ENCODE data around the gene ACTL10. TPM values are rescaled to one million over a fixed set of nuclear protein-coding genes. Genes with fewer than 3 reads are reported as not detected.
A peak's percentile ranks its signal among the peaks of the same experiment; 100 is the strongest.

Gene ACTL10
- polyA plus RNA-seq, 3 donors = 0.33 to 0.76 (median 0.60) TPM

- DNase-seq (ENCODE audit: extremely low read depth in 1 of 11, low read depth in 9 of 11, low spot score in 4 of 11) = no peak
Measured at GRCh38 chr20:33659341-33660034, 7.3 kb upstream of the ACTL10 start.

GRCh38 chr20:33660035-33660684, 6.6 kb upstream of the ACTL10 start:
- DNase-seq (ENCODE audit: extremely low read depth in 1 of 11, low read depth in 9 of 11, low spot score in 4 of 11) = no peak

- no peak for DNase-seq (ENCODE audit: extremely low read depth in 1 of 11, low read depth in 9 of 11, low spot score in 4 of 11)
Measured at GRCh38 chr20:33660685-33661058, 6.1 kb upstream of the ACTL10 start.

GRCh38 chr20:33662172-33662571, 4.6 kb upstream of the ACTL10 start, which contains the start of gene C20orf144:
TSS of gene C20orf144 (plus strand) at chr20:33662327. CDS start at chr20:33662346, 19 bp downstream.
- no peak for DNase-seq (ENCODE audit: extremely low read depth in 1 of 11, low read depth in 9 of 11, low spot score in 4 of 11)

GRCh38 chr20:33663161-33664084, 3.3 kb upstream of the ACTL10 start:
- DNase-seq (ENCODE audit: extremely low read depth in 1 of 11, low read depth in 9 of 11, low spot score in 4 of 11) = peak in 2 of 11 donors; percentile 73 to 79

- no peak for DNase-seq (ENCODE audit: extremely low read depth in 1 of 11, low read depth in 9 of 11, low spot score in 4 of 11)
Measured at GRCh38 chr20:33664085-33664761, 2.5 kb upstream of the ACTL10 start.

- DNase-seq (ENCODE audit: extremely low read depth in 1 of 11, low read depth in 9 of 11, low spot score in 4 of 11) = no peak
Measured at GRCh38 chr20:33664762-33665144, 2.0 kb upstream of the ACTL10 start.

- DNase-seq (ENCODE audit: extremely low read depth in 1 of 11, low read depth in 9 of 11, low spot score in 4 of 11) = no peak
Measured at GRCh38 chr20:33667245-33667675, 517 bp downstream of the ACTL10 start.

GRCh38 chr20:33667676-33668465, 1.1 kb downstream of the ACTL10 start:
- DNase-seq (ENCODE audit: extremely low read depth in 1 of 11, low read depth in 9 of 11, low spot score in 4 of 11) = no peak

GRCh38 chr20:33668466-33669155, 1.9 kb downstream of the ACTL10 start:
- DNase-seq (ENCODE audit: extremely low read depth in 1 of 11, low read depth in 9 of 11, low spot score in 4 of 11) = no peak

GRCh38 chr20:33669224-33669623, 2.5 kb downstream of the ACTL10 start:
- DNase-seq (ENCODE audit: extremely low read depth in 1 of 11, low read depth in 9 of 11, low spot score in 4 of 11) = no peak

- DNase-seq (ENCODE audit: extremely low read depth in 1 of 11, low read depth in 9 of 11, low spot score in 4 of 11) = no peak
Measured at GRCh38 chr20:33669873-33670640, 3.3 kb downstream of the ACTL10 start.

GRCh38 chr20:33670715-33671499, 4.2 kb downstream of the ACTL10 start:
- DNase-seq (ENCODE audit: extremely low read depth in 1 of 11, low read depth in 9 of 11, low spot score in 4 of 11) = no peak

- no peak for DNase-seq (ENCODE audit: extremely low read depth in 1 of 11, low read depth in 9 of 11, low spot score in 4 of 11)
Measured at GRCh38 chr20:33671573-33672288, 5.0 kb downstream of the ACTL10 start.

GRCh38 chr20:33672426-33673113, 5.8 kb downstream of the ACTL10 start:
- DNase-seq (ENCODE audit: extremely low read depth in 1 of 11, low read depth in 9 of 11, low spot score in 4 of 11) = no peak

Measured in renal cortex interstitium (tissue), 11 donors.